ENCODE results near the gene MAGEA11.
"Not testable (repeated sequence)": the region's sequence is repeated elsewhere in the genome, so short reads cannot be mapped to it uniquely, and the experiment has no call there.

MAGEA11 gene, protein sequence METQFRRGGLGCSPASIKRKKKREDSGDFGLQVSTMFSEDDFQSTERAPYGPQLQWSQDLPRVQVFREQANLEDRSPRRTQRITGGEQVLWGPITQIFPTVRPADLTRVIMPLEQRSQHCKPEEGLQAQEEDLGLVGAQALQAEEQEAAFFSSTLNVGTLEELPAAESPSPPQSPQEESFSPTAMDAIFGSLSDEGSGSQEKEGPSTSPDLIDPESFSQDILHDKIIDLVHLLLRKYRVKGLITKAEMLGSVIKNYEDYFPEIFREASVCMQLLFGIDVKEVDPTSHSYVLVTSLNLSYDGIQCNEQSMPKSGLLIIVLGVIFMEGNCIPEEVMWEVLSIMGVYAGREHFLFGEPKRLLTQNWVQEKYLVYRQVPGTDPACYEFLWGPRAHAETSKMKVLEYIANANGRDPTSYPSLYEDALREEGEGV

DNA sequence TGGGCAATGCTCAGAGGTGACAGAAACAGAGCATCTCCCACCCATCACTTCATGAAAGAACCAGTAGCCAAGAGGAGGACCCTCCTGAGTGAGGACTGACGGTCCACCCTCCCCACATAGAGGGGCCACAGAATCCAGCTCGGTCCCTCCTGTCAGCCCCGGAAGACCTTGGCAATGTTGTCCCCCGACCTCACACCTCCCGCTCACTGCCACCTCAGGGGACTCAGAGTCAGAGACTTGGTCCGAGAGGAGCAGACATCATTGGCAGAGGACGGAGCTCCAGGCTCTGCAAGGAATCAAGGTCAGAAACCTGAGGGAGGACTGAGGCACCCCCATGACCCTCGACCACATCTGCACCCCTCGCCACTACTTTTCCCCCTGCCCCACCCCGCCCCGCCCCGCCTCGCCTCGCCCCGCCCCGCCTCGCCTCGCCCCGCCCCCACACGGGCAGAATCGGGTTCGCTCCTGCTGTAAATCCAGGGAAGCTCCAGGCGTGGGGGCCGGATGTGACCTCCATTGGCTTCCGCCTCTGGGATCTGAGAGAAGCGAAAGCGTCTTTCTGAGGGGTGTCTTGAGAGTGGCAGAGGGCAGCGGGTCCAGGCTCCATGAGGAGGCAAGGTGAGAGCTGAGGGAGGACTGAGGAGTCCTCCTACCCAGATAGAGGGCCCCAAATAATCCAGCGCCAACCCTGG is at the start of gene MAGEA11:
MAGEA11 (plus strand) TSS at position 516 of the 692 bp plus-strand sequence. CDS start 1,100 bp downstream, outside the sequence.
- Histone ChIP-seq H3K27ac (ENCODE audit: low read depth, low read length) (no peak within 1 kb of the TSS), H3K9ac (ENCODE audit: low read length) (no peak within 1 kb of the TSS), H3K36me3 (ENCODE audit: low read length) (no peaks in the 10 kb centered on the region), H2AFZ (ENCODE audit: low read depth, low read length, severe bottlenecking) (no peak within 1 kb of the TSS), H3K9me2 (replicated peaks; ENCODE audit: insufficient read depth, low read length) (no peaks in the 10 kb centered on the region), H3F3A (ENCODE audit: insufficient read depth) (no peaks in the 10 kb centered on the region), H3K4me3 (ENCODE audit: insufficient read depth, low read length, poor library complexity, severe bottlenecking) (no peak within 1 kb of the TSS), H3K27me3 (ENCODE audit: low read length) (no peaks in the 10 kb centered on the region), H3K4me2 (ENCODE audit: low read depth, low read length, poor library complexity, severe bottlenecking) (no peak within 1 kb of the TSS), H3K9me3 (ENCODE audit: insufficient read depth, low read length) (no peaks in the 10 kb centered on the region), H4K20me1 (ENCODE audit: low read depth, low read length) (no peaks in the 10 kb centered on the region), H3K79me2 (ENCODE audit: insufficient read depth, low read length) (no peaks in the 10 kb centered on the region)
- no peak for TF ChIP-seq EZH2phosphoT487 (conservative IDR thresholded peaks at IDR 0.05; ENCODE audit: low read length)
- TF ChIP-seq, protein P1, sequence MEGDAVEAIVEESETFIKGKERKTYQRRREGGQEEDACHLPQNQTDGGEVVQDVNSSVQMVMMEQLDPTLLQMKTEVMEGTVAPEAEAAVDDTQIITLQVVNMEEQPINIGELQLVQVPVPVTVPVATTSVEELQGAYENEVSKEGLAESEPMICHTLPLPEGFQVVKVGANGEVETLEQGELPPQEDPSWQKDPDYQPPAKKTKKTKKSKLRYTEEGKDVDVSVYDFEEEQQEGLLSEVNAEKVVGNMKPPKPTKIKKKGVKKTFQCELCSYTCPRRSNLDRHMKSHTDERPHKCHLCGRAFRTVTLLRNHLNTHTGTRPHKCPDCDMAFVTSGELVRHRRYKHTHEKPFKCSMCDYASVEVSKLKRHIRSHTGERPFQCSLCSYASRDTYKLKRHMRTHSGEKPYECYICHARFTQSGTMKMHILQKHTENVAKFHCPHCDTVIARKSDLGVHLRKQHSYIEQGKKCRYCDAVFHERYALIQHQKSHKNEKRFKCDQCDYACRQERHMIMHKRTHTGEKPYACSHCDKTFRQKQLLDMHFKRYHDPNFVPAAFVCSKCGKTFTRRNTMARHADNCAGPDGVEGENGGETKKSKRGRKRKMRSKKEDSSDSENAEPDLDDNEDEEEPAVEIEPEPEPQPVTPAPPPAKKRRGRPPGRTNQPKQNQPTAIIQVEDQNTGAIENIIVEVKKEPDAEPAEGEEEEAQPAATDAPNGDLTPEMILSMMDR (IDR thresholded peaks at IDR 0.05; ENCODE audit: insufficient read depth, low read length, poor library complexity, severe bottlenecking): no peak

DNA sequence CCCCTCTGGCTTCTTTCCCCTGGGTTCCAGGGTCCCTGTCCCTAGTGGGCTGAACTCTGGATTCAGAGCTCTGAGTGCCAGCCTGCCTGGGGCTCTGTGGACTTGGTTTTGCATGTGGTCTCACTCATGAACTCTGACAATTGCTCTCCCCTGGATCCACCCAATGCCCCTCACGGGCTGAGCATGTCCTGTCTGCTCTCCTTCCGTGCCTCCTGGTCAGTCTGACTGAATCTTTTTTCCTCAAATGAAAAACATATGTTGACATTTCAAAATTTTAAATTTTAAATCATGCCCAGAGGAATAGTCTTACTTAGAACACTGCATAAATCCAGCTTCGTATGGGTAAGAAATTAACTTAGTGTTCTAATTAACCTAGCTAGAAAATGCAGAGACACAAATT is 36.8 kb upstream of the MAGEA11 start:
- H3K79me2 ChIP-seq (ENCODE audit: insufficient read depth, low read length); H2AFZ ChIP-seq (ENCODE audit: low read depth, low read length, severe bottlenecking); H3K9ac ChIP-seq (ENCODE audit: low read length); H3K4me2 ChIP-seq (ENCODE audit: low read depth, low read length, poor library complexity, severe bottlenecking); H4K20me1 ChIP-seq (ENCODE audit: low read depth, low read length); H3K4me3 ChIP-seq (ENCODE audit: insufficient read depth, low read length, poor library complexity, severe bottlenecking); H3F3A ChIP-seq (ENCODE audit: insufficient read depth); H3K9me2 ChIP-seq (replicated peaks; ENCODE audit: insufficient read depth, low read length); H3K27me3 ChIP-seq (ENCODE audit: low read length); H3K9me3 ChIP-seq (ENCODE audit: insufficient read depth, low read length); H3K36me3 ChIP-seq (ENCODE audit: low read length); H3K27ac ChIP-seq (ENCODE audit: low read depth, low read length): not testable (repeated sequence)

DNA sequence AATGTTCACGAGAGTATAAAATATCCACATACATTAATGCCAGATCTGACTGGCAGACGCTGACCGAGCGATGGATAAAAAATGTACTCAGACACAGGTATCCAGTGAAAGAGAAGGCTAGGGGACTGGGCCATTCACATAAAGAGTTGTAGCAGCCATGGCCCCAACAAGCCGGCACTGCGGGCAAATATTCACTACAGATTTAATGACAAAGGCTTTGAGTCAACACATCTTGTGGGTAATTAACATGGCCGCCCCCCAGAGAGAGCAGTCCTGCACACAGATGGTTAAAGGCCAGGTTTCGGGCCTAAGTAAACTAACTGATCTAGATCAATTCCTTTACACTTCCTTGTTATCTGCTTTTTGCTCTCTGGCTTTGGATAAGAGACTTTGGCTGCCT is 36.3 kb upstream of the MAGEA11 start:
- not testable (repeated sequence) for H3K9me2 ChIP-seq (replicated peaks; ENCODE audit: insufficient read depth, low read length); H3K79me2 ChIP-seq (ENCODE audit: insufficient read depth, low read length); H3K4me3 ChIP-seq (ENCODE audit: insufficient read depth, low read length, poor library complexity, severe bottlenecking); H3K4me2 ChIP-seq (ENCODE audit: low read depth, low read length, poor library complexity, severe bottlenecking); H4K20me1 ChIP-seq (ENCODE audit: low read depth, low read length); H3F3A ChIP-seq (ENCODE audit: insufficient read depth); H3K27me3 ChIP-seq (ENCODE audit: low read length); H2AFZ ChIP-seq (ENCODE audit: low read depth, low read length, severe bottlenecking); H3K9me3 ChIP-seq (ENCODE audit: insufficient read depth, low read length); H3K27ac ChIP-seq (ENCODE audit: low read depth, low read length); H3K9ac ChIP-seq (ENCODE audit: low read length); H3K36me3 ChIP-seq (ENCODE audit: low read length)

DNA sequence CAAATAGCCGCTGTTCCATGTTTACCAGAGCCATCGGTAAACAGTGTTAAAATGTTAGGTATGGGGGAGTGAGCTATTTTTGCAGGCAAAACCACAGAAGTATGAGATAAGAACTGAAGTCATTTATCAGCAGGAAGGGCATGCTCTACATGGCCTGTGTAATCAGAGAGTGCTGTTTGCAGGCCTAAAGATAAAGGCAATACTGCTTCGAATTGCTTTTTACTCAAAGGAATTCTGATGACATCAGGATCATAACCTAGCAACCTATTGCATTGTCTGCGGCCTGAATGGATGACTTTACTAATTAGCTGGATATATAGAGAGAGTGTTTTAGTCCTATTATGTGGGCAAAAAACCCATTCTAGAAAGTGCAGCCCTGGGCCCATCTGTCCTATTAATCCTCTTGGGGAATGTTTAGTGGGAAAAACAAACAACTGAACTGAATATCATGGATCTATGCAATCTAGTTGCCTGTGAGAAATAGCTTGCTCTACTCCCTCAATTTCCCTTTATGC is 32.6 kb upstream of the MAGEA11 start:
- H3K79me2 ChIP-seq (ENCODE audit: insufficient read depth, low read length); H4K20me1 ChIP-seq (ENCODE audit: low read depth, low read length); H3K9ac ChIP-seq (ENCODE audit: low read length); H3F3A ChIP-seq (ENCODE audit: insufficient read depth); H3K36me3 ChIP-seq (ENCODE audit: low read length); H3K27me3 ChIP-seq (ENCODE audit: low read length); H3K4me3 ChIP-seq (ENCODE audit: insufficient read depth, low read length, poor library complexity, severe bottlenecking); H3K4me2 ChIP-seq (ENCODE audit: low read depth, low read length, poor library complexity, severe bottlenecking); H3K27ac ChIP-seq (ENCODE audit: low read depth, low read length); H3K9me3 ChIP-seq (ENCODE audit: insufficient read depth, low read length); H2AFZ ChIP-seq (ENCODE audit: low read depth, low read length, severe bottlenecking); H3K9me2 ChIP-seq (replicated peaks; ENCODE audit: insufficient read depth, low read length): not testable (repeated sequence)

Measured in SU-DHL-6 (cell line).